HFF-Myc (cell line): Measurements from ENCODE around the gene RHO.

Source experiments
- DNase-seq: peaks from one replicate; pipeline ENCODE4 v3.0.0-alpha.2; 2011; ENCODE audit warnings: low read depth; ENCODE audit errors: extremely low read depth
- H3K4me3 ChIP-seq: replicated peaks from 2 replicates; pipeline ENCODE4 v1.5.1; 2011; ENCODE audit warnings: low read depth, mild to moderate bottlenecking, control low read depth, low read length
- CTCF ChIP-seq: IDR thresholded peaks from 2 replicates; pipeline ENCODE4 v1.5.1; 2012; ENCODE audit warnings: mild to moderate bottlenecking, low read depth, low read length, control low read depth; ENCODE audit errors: missing control alignments

Gene RHO

GRCh38 chr3:129572603-129573002 is 44.2 kb downstream of the RHO start:
- TF ChIP-seq CTCF, result no peak
- DNase-seq, result no peak
- H3K4me3 ChIP-seq, result no peak overlapping the region

- TF ChIP-seq CTCF, result no peak
- no peak overlapping the region for H3K4me3 ChIP-seq
- DNase-seq, result no peak
Observed at GRCh38 chr3:129573493-129573892, 45.1 kb downstream of the RHO start.

GRCh38 chr3:129574206-129574605 is 45.8 kb downstream of the RHO start:
- TF ChIP-seq CTCF, result no peak

GRCh38 chr3:129575233-129575996 is 47.0 kb downstream of the RHO start:
- TF ChIP-seq CTCF, result no peak

More at GRCh38 chr3:129574206-129574605, 45.8 kb downstream of the RHO start:
- no peak for DNase-seq
- no peak overlapping the region for H3K4me3 ChIP-seq

GRCh38 chr3:129575997-129576384 is 47.6 kb downstream of the RHO start:
- no peak for DNase-seq
- TF ChIP-seq CTCF, result no peak
- H3K4me3 ChIP-seq, result no peak overlapping the region

More at GRCh38 chr3:129575233-129575996, 47.0 kb downstream of the RHO start:
- no peak for DNase-seq
- H3K4me3 ChIP-seq, result no peak overlapping the region

- no peak overlapping the region for H3K4me3 ChIP-seq
Observed at GRCh38 chr3:129576514-129577352, 48.3 kb downstream of the RHO start.

More at GRCh38 chr3:129576514-129577352, 48.3 kb downstream of the RHO start:
- TF ChIP-seq CTCF, result no peak
- DNase-seq, result no peak
